Small intestine (tissue), 7 donors: ENCODE results near the gene CERS1. TPM values are rescaled to one million over a fixed set of nuclear protein-coding genes. Genes with fewer than 3 reads are reported as not detected.

Experiments used
- DNase-seq, 2 donors: peaks; one replicate each; pipeline versions ENCODE4 v3.0.0 to v3.0.0-alpha.2; 2013
- FAIRE-seq: peaks from 2 replicates; lab custom pipeline; 2012; peaks lifted over from hg19 to GRCh38; lab: Jason Lieb, UNC
- H3K27ac ChIP-seq, 3 donors: one replicate each; pipeline ENCODE4 v1.5.1; 2013; ENCODE audit warnings: low read length in 2 of 3, mild to moderate bottlenecking in 2 of 3, control low read depth in 1 of 3, inconsistent platforms in 1 of 3, low read depth in 1 of 3, moderate library complexity in 1 of 3
- H3K27me3 ChIP-seq, 3 donors: one replicate each; pipeline ENCODE4 v1.6.1; 2013; ENCODE audit warnings: low read length in 3 of 3, inconsistent platforms in 1 of 3; ENCODE audit not compliant: control insufficient read depth in 3 of 3, insufficient read depth in 3 of 3
- H3K36me3 ChIP-seq, 3 donors: one replicate each; pipeline ENCODE4 v1.6.1; 2013; ENCODE audit warnings: low read length in 3 of 3, inconsistent platforms in 1 of 3, low read depth in 1 of 3, mild to moderate bottlenecking in 1 of 3, moderate library complexity in 1 of 3; ENCODE audit not compliant: control insufficient read depth in 3 of 3, insufficient read depth in 2 of 3
- H3K4me1 ChIP-seq, 3 donors: one replicate each; pipeline ENCODE4 v1.6.1; 2013; ENCODE audit warnings: low read length in 2 of 3, inconsistent platforms in 1 of 3, low read depth in 1 of 3, mild to moderate bottlenecking in 1 of 3, moderate library complexity in 1 of 3; ENCODE audit not compliant: control insufficient read depth in 3 of 3, insufficient read depth in 2 of 3
- H3K4me3 ChIP-seq, 3 donors: one replicate each; pipeline ENCODE4 v1.5.1; 2013; ENCODE audit warnings: low read length in 3 of 3, control low read depth in 1 of 3, inconsistent platforms in 1 of 3, low read depth in 1 of 3, mild to moderate bottlenecking in 1 of 3, moderate library complexity in 1 of 3
- H3K9me3 ChIP-seq, 2 donors: one replicate each; pipeline ENCODE4 v1.6.1; 2013; ENCODE audit warnings: low read depth in 1 of 2, low read length in 1 of 2; ENCODE audit not compliant: control insufficient read depth in 2 of 2, insufficient read depth in 1 of 2
- WGBS, 3 donors: extraction: QIAGEN DNeasy Blood & Tissue Kit; methylation state at CpG; one replicate each; pipeline ENCODE4 v1.1.7; 2013; 5-methylcytosine and 5-hydroxymethylcytosine counted together
- polyA plus RNA-seq, 4 donors: library from polyadenylated mRNA; stranded (reverse) in 3 of 4; unstranded in 1 of 4; fragments of 200-250 nt in 3 of 4; fragments of 120-200 nt in 1 of 4; gene quantifications; one replicate each; pipeline versions ENCODE4 v1.2.1 to v1.2.3, GENCODE V29; 2013
- donor health status: healthy with polysubstance abuse.
- donor health status: control.
- donor health status: control.
- donor health status: Bipolar disorder and iron deficiency.
- donor health status: healthy.

The CERS1 gene
- polyA plus RNA-seq, 4 donors, result 1.2 to 1.5 TPM; not detected in 2

- peak in 1 of 2 donors; percentile 65 for DNase-seq
Measured at GRCh38 chr19:18898607-18899408, 2.9 kb upstream of the CERS1 start.

GRCh38 chr19:18898081-18898606 is 2.2 kb upstream of the CERS1 start:
- no peak overlapping the region for H3K27ac ChIP-seq
- H3K9me3 ChIP-seq, result no peaks in the 10 kb centered on the region
- WGBS, 3 donors, result 32 to 52% (median 41%) methylated on average over 18 of the region's 18 CpGs
- no peak overlapping the region for H3K4me3 ChIP-seq
- FAIRE-seq (no peak), DNase-seq (peak; percentile 44 to 45)
- H3K4me1 ChIP-seq, result peaks cover 2 to 18% (median 2%) of the 10 kb centered on the region in 3 donors
- peaks cover 7 to 24% (median 22%) of the 10 kb centered on the region in 3 donors for H3K27me3 ChIP-seq
- peaks cover 7 to 35% (median 10%) of the 10 kb centered on the region in 3 donors for H3K36me3 ChIP-seq

More at GRCh38 chr19:18898607-18899408, 2.9 kb upstream of the CERS1 start:
- no peak for FAIRE-seq
- H3K4me3 ChIP-seq, result no peak overlapping the region
- no peak overlapping the region for H3K27ac ChIP-seq
- no peaks in the 10 kb centered on the region for H3K9me3 ChIP-seq
- peaks cover 3 to 19% (median 18%) of the 10 kb centered on the region in 3 donors for H3K27me3 ChIP-seq
- peaks cover 2 to 18% (median 2%) of the 10 kb centered on the region in 3 donors for H3K4me1 ChIP-seq
- H3K36me3 ChIP-seq, result peaks cover 10 to 42% (median 14%) of the 10 kb centered on the region in 3 donors
- WGBS, 3 donors, result 57 to 75% (median 69%) methylated on average over 18 of the region's 18 CpGs

GRCh38 chr19:18897094-18898029 is 1.4 kb upstream of the CERS1 start:
- no peak overlapping the region for H3K27ac ChIP-seq
- DNase-seq (no peak), FAIRE-seq (no peak)
- peaks cover 5 to 30% (median 5%) of the 10 kb centered on the region in 3 donors for H3K36me3 ChIP-seq
- H3K4me1 ChIP-seq, result peaks cover 2 to 18% (median 2%) of the 10 kb centered on the region in 3 donors
- no peak overlapping the region for H3K4me3 ChIP-seq
- no peaks in the 10 kb centered on the region for H3K9me3 ChIP-seq
- peaks cover 7 to 26% (median 22%) of the 10 kb centered on the region in 3 donors for H3K27me3 ChIP-seq
- 77 to 89% (median 79%) methylated on average over 25 of the region's 25 CpGs for WGBS, 3 donors

GRCh38 chr19:18896421-18896841 is 473 bp upstream of the CERS1 start:
- DNase-seq (no peak), FAIRE-seq (no peak)
- Histone ChIP-seq H3K4me1 (peaks cover 2 to 18% (median 2%) of the 10 kb centered on the region in 3 donors), H3K27me3 (peaks cover 7 to 26% (median 22%) of the 10 kb centered on the region in 3 donors), H3K36me3 (peaks cover 5 to 28% (median 5%) of the 10 kb centered on the region in 3 donors), H3K27ac (no peak overlapping the region), H3K4me3 (no peak overlapping the region), H3K9me3 (no peaks in the 10 kb centered on the region)
- 16 to 20% (median 18%) methylated on average over 22 to 33 of the region's 33 CpGs for WGBS, 3 donors

GRCh38 chr19:18895038-18895823 is 727 bp downstream of the CERS1 start:
- Histone ChIP-seq H3K36me3 (peaks cover 2 to 16% (median 5%) of the 10 kb centered on the region in 3 donors), H3K9me3 (no peaks in the 10 kb centered on the region), H3K27ac (peak overlapping the region in 1 of 3 donors; percentile 28), H3K4me1 (peaks cover 2 to 18% (median 2%) of the 10 kb centered on the region in 3 donors), H3K4me3 (peak overlapping the region in 2 of 3 donors; percentile 40 to 43), H3K27me3 (peaks cover 7 to 26% (median 22%) of the 10 kb centered on the region in 3 donors)
- FAIRE-seq, result no peak
- peak in 1 of 2 donors; percentile 41 for DNase-seq
- WGBS, 3 donors, result 1% methylated on average over 51 to 72 of the region's 72 CpGs

- H3K4me1 ChIP-seq, result peaks cover 2 to 18% (median 2%) of the 10 kb centered on the region in 3 donors
- no peaks in the 10 kb centered on the region for H3K9me3 ChIP-seq
- peak overlapping the region in 1 of 3 donors; percentile 28 for H3K27ac ChIP-seq
- DNase-seq (no peak), FAIRE-seq (no peak)
- H3K4me3 ChIP-seq, result peak overlapping the region in 1 of 3 donors; percentile 43
- 7 to 15% (median 13%) methylated on average over 24 to 28 of the region's 28 CpGs for WGBS, 3 donors
- H3K27me3 ChIP-seq, result peaks cover 7 to 26% (median 22%) of the 10 kb centered on the region in 3 donors
- peaks cover 0 to 9% (median 0%) of the 10 kb centered on the region in 3 donors for H3K36me3 ChIP-seq
Measured at GRCh38 chr19:18894254-18895037, 1.5 kb downstream of the CERS1 start.
